K562 (cell line): ENCODE measurements around the gene LMAN2. TPM values are rescaled to one million over a fixed set of nuclear protein-coding genes. Genes with fewer than 3 reads are reported as not detected.

ENCODE experiments used
- FOXA3 ChIP-seq, 2 experiments: fragments of 450-650 bp in 1 of 2; sonication (generic) in 1 of 2; formaldehyde crosslinking; IDR thresholded peaks in 1 of 2; conservative IDR thresholded peaks in 1 of 2; 2 replicates each; pipeline versions ENCODE4 v1.4.0 to v1.8.0; 2020 to 2022; ENCODE audit warnings: mild to moderate bottlenecking in 2 of 2, missing genetic modification reagents in 1 of 2
- FOXK2 ChIP-seq, 2 experiments: fragments of 450-650 bp; IDR thresholded peaks in 1 of 2; conservative IDR thresholded peaks in 1 of 2; 2 replicates each; pipeline ENCODE4 v1.6.1; 2016; ENCODE audit warnings: low read depth in 2 of 2, mild to moderate bottlenecking in 1 of 2
- FOXO4 ChIP-seq: fragments of 450-650 bp; formaldehyde crosslinking; IDR thresholded peaks from 2 replicates; pipeline ENCODE4 v1.4.0; 2020; ENCODE audit warnings: mild to moderate bottlenecking, moderate library complexity
- HNRNPLL ChIP-seq: fragments of 200-400 bp; formaldehyde crosslinking; IDR thresholded peaks from 2 replicates; pipeline ENCODE4 v1.6.1; 2017; ENCODE audit warnings: low read length, low read depth, mild to moderate bottlenecking; ENCODE audit not compliant: poor library complexity, severe bottlenecking
- JUNB ChIP-seq: fragments of 450-650 bp; formaldehyde crosslinking; conservative IDR thresholded peaks from 2 replicates; pipeline ENCODE4 v1.4.0; 2020; ENCODE audit warnings: mild to moderate bottlenecking
- JUND ChIP-seq, 2 experiments: IDR thresholded peaks; 2 replicates in 1 of 2; 3 replicates in 1 of 2; pipeline ENCODE4 v1.6.1; 2011; ENCODE audit warnings: borderline replicate concordance in 2 of 2, low read depth in 2 of 2, low read length in 2 of 2, improper control_type of control experiment in 1 of 2, missing biosample characterization in 1 of 2, missing genetic modification characterization in 1 of 2, missing genetic modification reagents in 1 of 2
- LARP7 ChIP-seq: fragments of 450-650 bp; IDR thresholded peaks from 2 replicates; pipeline ENCODE4 v1.6.1; 2016
- MTA1 ChIP-seq: fragments of 450-650 bp; IDR thresholded peaks from 2 replicates; pipeline ENCODE4 v1.6.1; 2017; ENCODE audit warnings: borderline replicate concordance
- NR2C2 ChIP-seq, 2 experiments: fragments of 200-800 bp in 1 of 2; sonication (Bioruptor generic) in 1 of 2; sonication (generic) in 1 of 2; formaldehyde crosslinking in 1 of 2; IDR thresholded peaks; 2 replicates each; pipeline versions ENCODE4 v1.6.1 to v1.8.0; 2016 to 2022; ENCODE audit warnings: mild to moderate bottlenecking in 1 of 2, missing compliant biosample characterization in 1 of 2, missing genetic modification characterization in 1 of 2, missing genetic modification reagents in 1 of 2
- NRF1 ChIP-seq, 2 experiments: fragments of 450-650 bp; IDR thresholded peaks in 1 of 2; conservative IDR thresholded peaks in 1 of 2; 2 replicates each; pipeline ENCODE4 v1.6.1; 2014; ENCODE audit warnings: mild to moderate bottlenecking in 2 of 2
- POLR2B ChIP-seq: fragments of 450-650 bp; IDR thresholded peaks from 2 replicates; pipeline ENCODE4 v1.6.1; 2018; ENCODE audit warnings: low read depth; ENCODE audit not compliant: partially characterized antibody
- PRMT5 ChIP-seq: sonication (generic); formaldehyde crosslinking; IDR thresholded peaks from 2 replicates; pipeline ENCODE4 v1.5.0; 2020; ENCODE audit warnings: missing genetic modification reagents
- TAF7 ChIP-seq: fragments of 450-650 bp; IDR thresholded peaks from 2 replicates; pipeline ENCODE4 v1.6.1; 2016; ENCODE audit warnings: missing genetic modification characterization, missing compliant biosample characterization
- TCF15 ChIP-seq: fragments of 250-450 bp; sonication (Bioruptor Pico); IDR thresholded peaks from 2 replicates; pipeline ENCODE4 v1.8.0; 2022; ENCODE audit warnings: moderate library complexity, mild to moderate bottlenecking, inconsistent platforms
- TRIM28 ChIP-seq: fragments of 450-650 bp; IDR thresholded peaks from 2 replicates; pipeline ENCODE4 v1.6.1; 2017
- ZNF133 ChIP-seq: fragments of 250-450 bp; sonication (Bioruptor Pico); IDR thresholded peaks from 2 replicates; pipeline ENCODE4 v1.4.0; 2020; ENCODE audit warnings: mild to moderate bottlenecking
- ZNF212 ChIP-seq: fragments of 450-650 bp; formaldehyde crosslinking; IDR thresholded peaks from 2 replicates; pipeline ENCODE4 v1.4.0; 2020; ENCODE audit warnings: mild to moderate bottlenecking
- ZNF764 ChIP-seq: fragments of 250-450 bp; sonication (Bioruptor Pico); IDR thresholded peaks from 2 replicates; pipeline ENCODE4 v1.4.0; 2020; ENCODE audit warnings: low read depth, mild to moderate bottlenecking, moderate library complexity
- ZNF77 ChIP-seq: fragments of 250-450 bp; sonication (Bioruptor Pico); IDR thresholded peaks from 2 replicates; pipeline ENCODE4 v1.5.0; 2020
- polyA plus RNA-seq, 8 experiments: library from polyadenylated mRNA; depleted of rRNA in 4 of 8; stranded (reverse) in 5 of 8; unstranded in 3 of 8; fragments of >200 nt; fragmentation: Nextera tagmentation in 2 of 8; fragmentation: Illumina TruSeq in 1 of 8; extraction: Ambion mirVana in 2 of 8; extraction: Trizol in 1 of 8; gene quantifications; 2 replicates each; pipeline versions ENCODE4 v1.2.1 to v1.2.3, GENCODE V29; 2011 to 2014; ENCODE audit warnings: inconsistent platforms in 1 of 8, missing spikeins in 1 of 8
- total RNA-seq, 7 experiments: library from RNA; depleted of rRNA in 6 of 7; stranded (reverse); fragments of >200 nt in 6 of 7; fragmentation: Illumina TruSeq in 2 of 7; extraction: Trizol in 2 of 7; gene quantifications; 2 replicates each; pipeline versions ENCODE4 v1.2.1 to v1.2.3, GENCODE V29; 2011 to 2021; ENCODE audit warnings: low replicate concordance in 1 of 7
- TF ChIP-seq, protein P1 (sequence below): fragments of 250-450 bp; sonication (Bioruptor Pico); IDR thresholded peaks from 2 replicates; pipeline ENCODE4 v1.8.0; 2021; ENCODE audit warnings: mild to moderate bottlenecking, moderate library complexity

LMAN2 gene
- total and polyA plus RNA-seq, 9 of the 15 experiments (the other 6 are each of a cell fraction or from before 2014, with no cell fraction given): 2.7 to 254 (median 136) TPM

GRCh38 chr5:177364159-177364962 is 12.9 kb upstream of the LMAN2 start (continued):
- TF ChIP-seq TCF15 (CRISPR knock-in tag) (no peak), POLR2B (no peak), MTA1 (no peak), FOXK2 (conservative IDR thresholded peaks at IDR 0.05 in 1 of 2, IDR thresholded peaks at IDR 0.05 in 1 of 2; ENCODE audit: low read depth in 2 of 2) (no peak), FOXA3 (CRISPR knock-in tag; conservative IDR thresholded peaks at IDR 0.05 in 1 of 2, IDR thresholded peaks at IDR 0.05 in 1 of 2) (no peak), ZNF764 (CRISPR knock-in tag) (no peak), ZNF77 (no peak), FOXO4 (CRISPR knock-in tag) (no peak), LARP7 (no peak), NR2C2 (CRISPR knock-in tag; IDR thresholded peaks at IDR 0.05) (no peak), NR2C2 (tag; IDR thresholded peaks at IDR 0.05) (peak; percentile 47; the same call in 1 of the 2 replicates), JUND (IDR thresholded peaks at IDR 0.05; ENCODE audit: borderline replicate concordance, low read depth, low read length) (0 out of 2 replicates have a peak, but pooled peaks have one; percentile 26), JUND (tag; IDR thresholded peaks at IDR 0.05; ENCODE audit: borderline replicate concordance, low read depth, low read length) (no peak; the same call in 2 of the 3 replicates), TAF7 (no peak), HNRNPLL (no peak), NRF1 (conservative IDR thresholded peaks at IDR 0.05 in 1 of 2, IDR thresholded peaks at IDR 0.05 in 1 of 2) (0 out of 4 replicates have a peak, but pooled peaks of 1 of the 2 experiments have one; percentile 8), JUNB (CRISPR knock-in tag) (no peak), TRIM28 (no peak), ZNF133 (CRISPR knock-in tag) (no peak), PRMT5 (CRISPR knock-in tag) (no peak), ZNF212 (CRISPR knock-in tag) (no peak)
- TF ChIP-seq, protein P1, sequence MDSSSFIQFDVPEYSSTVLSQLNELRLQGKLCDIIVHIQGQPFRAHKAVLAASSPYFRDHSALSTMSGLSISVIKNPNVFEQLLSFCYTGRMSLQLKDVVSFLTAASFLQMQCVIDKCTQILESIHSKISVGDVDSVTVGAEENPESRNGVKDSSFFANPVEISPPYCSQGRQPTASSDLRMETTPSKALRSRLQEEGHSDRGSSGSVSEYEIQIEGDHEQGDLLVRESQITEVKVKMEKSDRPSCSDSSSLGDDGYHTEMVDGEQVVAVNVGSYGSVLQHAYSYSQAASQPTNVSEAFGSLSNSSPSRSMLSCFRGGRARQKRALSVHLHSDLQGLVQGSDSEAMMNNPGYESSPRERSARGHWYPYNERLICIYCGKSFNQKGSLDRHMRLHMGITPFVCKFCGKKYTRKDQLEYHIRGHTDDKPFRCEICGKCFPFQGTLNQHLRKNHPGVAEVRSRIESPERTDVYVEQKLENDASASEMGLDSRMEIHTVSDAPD (CRISPR knock-in tag): no peak
